GM19324 (cell line): ENCODE results near the gene GRM1.
"Not testable (repeated sequence)": the region's sequence is repeated elsewhere in the genome, so short reads cannot be mapped to it uniquely, and the experiment has no call there.

ENCODE experiments used
- ATAC-seq: cut with Tn5 transposase; IDR thresholded peaks from one replicate; pipeline ENCODE4 v1.9.1; 2021; ENCODE audit warnings: mild to moderate bottlenecking, moderate library complexity; ENCODE audit not compliant: unreplicated experiment, low FRiP score

The GRM1 gene

DNA sequence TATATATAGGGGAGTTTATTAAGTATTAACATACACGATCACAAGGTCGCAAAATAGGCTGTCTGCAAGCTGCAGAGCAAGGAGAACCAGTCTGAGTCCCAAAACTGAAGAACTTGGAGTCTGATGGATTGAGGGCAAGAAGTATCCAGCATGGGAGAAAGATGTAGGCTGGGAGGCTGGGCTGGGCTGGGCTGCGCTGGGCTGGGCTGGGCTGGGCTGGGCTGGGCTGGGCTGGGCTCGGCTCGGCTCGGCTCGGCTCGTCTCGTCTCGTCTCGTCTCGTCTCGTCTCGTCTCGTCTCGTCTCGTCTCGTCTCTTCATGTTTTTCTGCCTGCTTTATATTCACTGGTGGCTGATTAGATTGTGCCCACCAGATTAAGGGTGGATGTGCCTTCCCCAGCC, 238.6 kb downstream of the GRM1 start:
- no peak for ATAC-seq

DNA sequence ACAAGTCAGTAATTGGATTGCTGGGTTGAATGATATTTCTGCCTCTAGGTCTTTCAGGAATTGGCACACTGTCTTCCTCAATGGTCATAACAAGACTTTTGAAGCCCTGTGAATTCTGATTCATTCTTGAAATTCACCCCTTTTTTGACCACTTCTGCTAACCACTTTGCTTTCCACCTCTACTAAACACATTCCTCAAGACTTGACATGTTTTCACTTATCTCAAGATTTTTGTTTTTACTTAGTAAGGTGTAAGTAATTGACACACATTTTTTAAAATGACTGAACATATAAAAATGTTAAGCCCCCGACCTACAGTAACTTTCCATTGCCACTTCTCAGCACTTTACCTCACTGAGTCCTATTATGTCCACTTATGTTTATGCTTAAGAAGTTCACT, 239.1 kb downstream of the GRM1 start:
- no peak for ATAC-seq

DNA sequence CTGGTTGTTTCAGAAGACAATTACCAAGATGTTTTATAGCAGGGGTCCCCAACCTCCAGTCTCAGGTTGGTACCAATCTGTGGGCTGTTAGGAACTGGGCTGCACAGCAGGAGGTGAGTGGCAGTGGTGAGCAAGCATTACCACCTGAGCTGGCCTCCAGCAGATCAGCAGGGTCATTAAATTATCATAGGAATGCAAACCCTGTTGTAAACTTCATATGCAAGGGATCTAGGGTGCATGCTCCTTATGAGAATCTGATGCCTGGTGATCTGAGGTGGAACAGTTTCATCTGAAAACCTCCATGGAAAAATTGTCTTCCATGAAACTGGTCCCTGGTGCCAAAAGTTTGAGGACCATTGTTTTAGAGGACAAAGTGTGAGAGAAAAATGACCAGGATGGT, 240.6 kb downstream of the GRM1 start:
- ATAC-seq: no peak

DNA sequence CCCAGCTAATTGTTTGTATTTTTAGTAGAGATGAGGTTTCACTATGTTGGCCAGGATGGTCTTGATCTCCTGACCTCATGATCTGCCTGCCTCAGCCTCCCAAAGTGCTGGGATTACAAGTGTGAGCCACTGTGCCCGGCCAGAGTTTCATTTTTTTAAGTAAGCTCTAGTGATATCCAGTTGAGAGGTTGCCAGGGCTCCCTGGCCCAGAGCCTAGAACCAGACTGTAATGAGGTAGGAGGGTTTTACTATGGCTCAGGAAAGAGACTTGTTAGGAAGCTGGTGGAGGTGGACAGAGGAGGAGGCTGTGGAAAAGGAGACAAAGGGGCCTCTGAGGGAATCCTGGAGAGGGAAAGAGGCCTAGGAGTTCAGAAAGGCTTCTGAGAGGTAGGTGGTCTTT, 242.3 kb downstream of the GRM1 start:
- ATAC-seq: not testable (repeated sequence)

DNA sequence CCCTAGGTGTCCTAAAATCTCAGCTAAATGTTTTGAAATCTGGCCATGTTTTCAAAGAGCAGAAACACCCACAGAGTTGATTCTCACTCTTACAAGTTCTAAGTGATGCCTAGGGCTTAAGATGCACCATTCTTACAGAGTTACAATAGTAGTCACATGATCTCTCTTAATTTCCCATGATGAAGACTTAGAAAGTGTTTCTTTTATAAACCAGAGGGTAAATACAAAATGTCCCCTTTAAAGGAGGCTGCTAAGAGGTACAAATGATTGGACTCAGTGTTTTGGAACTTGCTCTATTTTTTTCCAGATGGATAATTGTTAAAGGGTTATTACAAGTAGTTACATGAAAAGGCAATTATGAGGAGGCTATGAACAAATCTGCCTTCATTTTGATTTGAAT, 244.6 kb downstream of the GRM1 start:
- no peak for ATAC-seq

DNA sequence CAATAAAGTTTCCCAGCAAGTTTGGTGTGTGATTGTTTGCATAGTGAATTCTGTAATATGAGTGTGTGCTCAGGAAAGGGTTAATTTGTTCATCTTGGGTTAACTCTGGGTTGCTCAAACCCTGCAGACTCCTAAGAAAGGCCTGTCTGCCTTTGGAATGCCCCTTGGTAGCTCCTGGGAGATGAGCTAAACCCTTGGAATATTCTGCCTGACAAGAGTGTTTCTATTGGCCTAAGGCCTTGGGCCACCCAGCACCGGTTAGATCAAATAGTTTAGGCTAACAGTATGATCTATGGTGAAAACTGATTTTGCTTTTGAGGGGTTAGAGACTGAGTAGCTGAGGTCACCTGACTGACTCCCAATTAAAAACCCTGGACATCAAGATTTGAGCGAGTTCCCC, 248.3 kb downstream of the GRM1 start:
- ATAC-seq: no peak

DNA sequence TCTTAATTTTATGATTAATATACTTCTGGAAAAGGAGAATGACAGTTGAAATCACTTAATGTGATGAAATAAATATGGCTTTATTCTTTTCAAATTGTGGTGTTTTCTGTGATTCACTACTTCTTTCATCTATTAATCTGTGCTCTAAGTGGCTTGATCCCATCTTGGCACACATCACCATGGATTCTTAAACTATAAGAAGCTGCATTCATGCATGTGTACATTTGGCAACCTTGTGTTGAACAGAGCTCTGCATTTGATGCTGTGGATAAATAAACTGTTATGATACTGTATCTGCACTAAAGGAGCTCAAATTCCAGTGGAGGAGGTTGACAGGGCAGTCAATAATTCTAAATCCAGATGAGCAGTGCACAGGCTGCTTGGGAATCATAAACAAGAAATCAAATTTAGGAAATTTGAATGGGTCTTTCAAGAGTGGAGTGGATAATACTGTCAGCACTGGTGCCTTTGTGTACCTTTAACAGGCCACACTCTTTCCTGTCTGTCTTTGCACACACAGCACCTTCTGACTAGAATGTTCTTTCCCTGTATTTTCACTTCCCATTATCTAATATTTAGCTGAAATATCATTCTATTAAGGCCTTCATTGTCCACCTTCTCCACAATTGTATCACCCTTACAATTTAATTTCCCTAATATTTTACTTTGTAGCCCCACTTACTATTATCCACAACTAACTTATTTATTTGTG, 252.9 kb downstream of the GRM1 start:
- ATAC-seq: no peak

DNA sequence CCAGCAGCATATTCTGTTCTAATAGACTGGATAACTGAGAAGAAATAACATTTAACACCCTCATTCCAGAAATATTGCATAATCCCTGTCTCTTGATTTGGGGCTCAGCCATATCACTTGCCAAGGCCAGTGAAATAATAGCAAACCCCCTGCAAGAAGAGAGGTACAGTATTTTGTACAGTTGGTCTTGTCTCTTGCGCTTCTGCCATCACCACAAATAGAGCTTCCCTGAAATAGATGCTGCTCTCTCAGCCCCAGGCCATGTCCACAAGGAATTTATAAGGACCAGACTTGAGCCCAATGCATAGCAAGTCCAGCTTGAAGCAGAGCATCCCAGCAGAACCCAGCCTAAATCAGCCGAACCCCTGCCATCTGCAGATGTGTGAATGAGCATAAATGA, 254.0 kb downstream of the GRM1 start:
- ATAC-seq: no peak

DNA sequence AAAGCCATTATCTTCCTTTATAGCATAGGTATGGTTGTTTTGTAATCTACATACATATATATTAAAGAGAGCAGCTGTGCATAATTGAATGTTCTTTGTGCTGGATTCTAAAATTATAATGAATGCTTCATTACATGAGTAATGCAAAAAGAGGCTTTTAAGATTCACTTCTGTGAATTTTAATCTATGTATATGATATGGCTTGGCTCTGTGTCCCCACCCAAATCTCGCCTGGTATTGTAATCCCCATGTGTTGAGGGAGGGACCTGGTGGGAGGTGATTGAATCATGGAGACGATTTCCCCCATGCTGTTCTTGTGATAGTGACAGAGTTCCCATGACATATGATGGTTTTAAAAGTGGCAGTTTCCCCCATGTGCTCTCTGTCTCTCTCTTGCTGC, 255.4 kb downstream of the GRM1 start:
- ATAC-seq: no peak

DNA sequence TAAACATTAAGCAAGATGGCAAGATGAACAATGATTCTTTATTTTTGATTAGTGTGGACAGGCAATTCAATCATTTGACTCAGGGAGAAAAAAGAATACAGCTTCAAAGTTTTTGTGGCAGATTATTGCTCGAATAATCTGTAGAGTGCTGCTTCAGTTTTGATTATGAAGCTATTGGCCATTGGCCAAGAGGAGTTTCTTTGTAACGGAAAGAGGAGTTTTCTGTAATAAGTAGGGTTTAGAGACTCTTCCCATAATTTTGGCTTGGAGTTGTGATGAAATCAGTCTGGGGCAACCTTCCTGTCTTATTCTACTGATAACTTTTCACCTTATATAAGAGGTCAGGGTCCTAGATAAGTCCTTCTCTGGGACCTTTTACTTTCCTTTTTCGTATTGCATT, 258.1 kb downstream of the GRM1 start:
- no peak for ATAC-seq

DNA sequence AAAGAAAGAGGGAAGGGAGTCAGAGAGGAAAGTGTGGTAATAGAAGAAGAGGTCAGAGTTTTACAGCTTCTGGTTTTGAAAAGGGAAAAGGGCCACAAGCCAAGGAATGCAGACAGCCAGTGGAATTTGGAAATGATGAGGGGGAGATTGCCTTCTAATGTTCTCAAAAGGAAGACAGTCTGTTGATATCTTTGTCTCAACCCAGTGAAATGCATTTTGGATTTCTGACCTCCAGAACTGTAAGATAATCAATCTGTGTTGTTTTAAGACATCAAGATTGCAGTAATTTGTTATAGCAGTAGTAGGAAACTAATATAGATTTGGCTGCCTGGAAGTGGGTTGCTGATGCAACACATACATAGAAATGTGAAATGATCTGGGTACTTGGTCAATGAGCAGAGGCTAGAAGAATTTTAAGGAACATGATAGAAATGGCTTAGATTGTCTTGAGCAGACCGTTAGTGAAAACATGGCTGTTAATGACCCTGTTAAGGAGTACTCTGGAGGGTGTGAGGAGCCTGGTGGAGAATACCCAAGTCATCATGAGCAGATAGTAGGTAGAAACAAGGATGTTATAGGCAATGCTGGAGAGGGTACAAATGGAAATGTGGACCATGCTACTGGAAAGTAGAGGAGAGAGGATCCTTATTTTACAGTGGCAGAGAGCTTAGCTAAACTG, 259.0 kb downstream of the GRM1 start:
- ATAC-seq: no peak

DNA sequence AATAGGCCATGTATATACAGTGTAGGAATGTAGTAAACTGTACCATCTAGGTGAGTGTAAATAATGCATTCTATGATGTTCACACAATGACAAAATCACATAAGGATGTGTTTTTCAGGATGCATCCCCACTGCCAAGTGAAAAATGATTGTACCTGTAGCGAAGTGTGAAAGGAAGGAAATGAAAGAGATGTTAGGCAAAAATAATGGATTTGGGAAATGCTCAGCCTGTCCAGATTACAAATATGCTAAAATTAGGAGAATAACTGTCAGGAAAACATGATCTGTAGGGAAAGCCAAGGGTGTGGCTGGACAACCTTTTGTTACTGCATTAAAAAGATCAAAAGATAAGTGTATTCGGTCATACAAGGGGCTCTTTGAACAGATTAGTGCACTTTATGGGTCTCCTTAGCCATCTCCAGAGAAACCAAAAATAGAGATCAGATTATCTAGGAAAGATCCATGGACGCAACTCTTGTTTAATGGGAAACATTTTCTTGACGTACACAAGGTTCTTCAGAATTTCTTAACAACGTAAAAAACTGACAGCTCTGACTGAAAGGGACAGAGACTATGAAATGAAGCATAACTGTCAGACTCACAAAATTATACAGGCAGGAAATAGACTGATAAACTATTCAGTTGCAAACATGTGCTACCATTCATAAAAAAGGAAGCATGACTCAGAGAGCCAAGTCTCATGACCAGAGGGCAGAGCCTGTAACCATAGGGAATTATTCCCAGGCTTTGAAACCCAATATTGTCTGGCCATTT, 261.1 kb downstream of the GRM1 start:
- ATAC-seq: no peak

DNA sequence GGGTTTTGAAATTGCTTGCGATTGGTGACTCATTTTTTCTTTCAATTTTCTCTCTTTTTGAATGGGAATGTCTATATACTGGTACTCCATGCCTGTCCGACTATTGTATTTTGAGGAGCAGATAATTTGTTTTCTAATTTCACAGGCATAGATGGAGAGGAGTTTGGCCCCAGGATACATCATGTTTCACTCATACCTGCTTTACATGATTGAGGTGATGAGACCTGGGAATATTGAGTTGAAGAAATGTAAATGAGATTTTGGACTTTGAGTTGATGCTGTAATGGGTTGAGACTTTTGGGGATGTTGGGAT, 261.7 kb downstream of the GRM1 start:
- no peak for ATAC-seq

DNA sequence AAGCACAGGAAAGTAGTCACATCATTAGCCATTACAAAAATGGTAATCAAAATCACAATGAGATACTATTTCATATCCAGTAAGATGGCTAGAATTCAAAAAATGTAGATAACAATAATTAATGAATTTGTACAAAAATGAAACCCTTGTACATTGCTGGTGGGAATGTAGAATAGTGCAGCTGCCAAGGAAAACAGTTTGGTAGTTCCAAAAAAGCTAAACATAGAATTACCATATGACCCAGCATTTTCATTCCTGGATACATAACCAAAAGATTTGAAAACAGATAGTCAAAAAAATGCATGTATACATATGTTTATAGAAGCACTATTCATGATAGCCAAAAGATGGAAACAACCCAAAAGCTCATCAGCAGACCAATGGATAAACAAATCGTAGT, 263.6 kb downstream of the GRM1 start:
- ATAC-seq: no peak

DNA sequence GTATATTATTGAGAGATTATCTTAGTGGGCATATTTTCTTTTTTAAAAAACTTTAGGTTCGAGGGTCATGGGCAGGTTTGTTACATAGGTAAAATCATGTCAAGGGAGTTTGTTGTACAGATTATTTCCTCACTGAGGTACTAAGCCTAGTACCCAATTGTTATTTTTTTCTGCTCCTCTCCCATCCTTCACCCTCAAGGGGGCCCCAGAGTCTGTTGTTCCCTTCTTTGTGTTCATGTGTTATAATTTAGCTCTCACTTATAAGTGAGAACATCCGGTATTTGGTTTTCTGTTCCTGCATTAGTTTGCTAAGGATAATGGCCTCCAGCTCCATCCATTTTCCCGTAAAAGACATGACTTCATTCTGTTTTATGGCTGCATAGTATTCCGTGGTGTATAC, 266.8 kb downstream of the GRM1 start:
- ATAC-seq: no peak

DNA sequence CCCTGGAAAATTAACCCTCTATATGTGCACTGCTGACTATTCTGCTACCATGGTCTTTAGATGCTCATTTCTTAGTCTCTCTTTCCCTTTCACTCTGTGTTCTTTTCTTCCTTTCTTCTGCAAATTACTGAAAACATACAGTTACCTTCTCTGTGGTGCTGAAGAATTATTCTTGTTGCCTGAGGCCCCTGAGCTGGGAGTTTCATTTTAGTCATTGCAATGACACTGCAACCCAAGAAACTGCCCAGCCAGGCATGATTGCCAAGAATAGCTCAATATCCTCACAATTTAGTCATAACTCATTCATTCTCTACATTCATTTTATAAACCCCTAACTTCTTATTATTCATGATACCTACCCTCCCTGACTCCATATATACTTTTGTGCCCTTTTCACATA, 269.0 kb downstream of the GRM1 start:
- no peak for ATAC-seq

DNA sequence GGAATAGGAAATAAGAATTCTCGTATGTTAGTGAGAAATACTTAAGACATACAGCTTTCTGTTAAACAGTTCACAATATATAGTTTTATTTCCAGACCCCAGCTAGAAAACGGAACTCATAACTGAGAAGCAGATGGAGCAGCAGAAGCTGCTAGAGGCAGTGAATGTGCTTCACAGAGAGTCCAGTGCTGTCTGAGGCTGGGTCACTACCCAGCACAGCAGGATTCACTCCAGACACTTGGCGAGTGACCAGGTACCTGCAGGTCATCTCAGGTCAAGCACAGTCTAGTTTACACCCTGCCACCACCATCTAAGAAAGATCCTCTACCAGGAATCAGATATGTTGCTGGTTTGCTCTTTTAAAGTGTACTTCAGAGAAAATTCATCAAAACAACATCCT, 271.7 kb downstream of the GRM1 start:
- ATAC-seq: no peak

DNA sequence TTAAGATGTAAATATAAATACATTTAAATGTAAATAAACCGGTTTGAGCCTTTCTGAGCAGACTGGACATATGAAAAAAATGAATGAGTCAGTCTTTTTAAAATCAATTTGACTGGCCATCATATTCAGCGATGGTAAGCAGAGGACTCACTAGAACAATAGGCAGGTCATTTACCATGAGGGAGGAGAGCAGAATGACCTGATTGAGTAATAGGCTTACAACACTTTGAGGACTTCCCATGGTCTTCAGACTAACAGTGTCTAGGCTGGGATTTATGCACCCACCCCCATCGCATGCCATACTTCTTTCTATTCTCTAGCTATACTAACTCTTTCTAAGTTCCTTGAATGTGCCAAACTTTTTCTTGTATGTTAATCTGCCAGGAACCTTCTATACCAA, 272.9 kb downstream of the GRM1 start:
- ATAC-seq: no peak

DNA sequence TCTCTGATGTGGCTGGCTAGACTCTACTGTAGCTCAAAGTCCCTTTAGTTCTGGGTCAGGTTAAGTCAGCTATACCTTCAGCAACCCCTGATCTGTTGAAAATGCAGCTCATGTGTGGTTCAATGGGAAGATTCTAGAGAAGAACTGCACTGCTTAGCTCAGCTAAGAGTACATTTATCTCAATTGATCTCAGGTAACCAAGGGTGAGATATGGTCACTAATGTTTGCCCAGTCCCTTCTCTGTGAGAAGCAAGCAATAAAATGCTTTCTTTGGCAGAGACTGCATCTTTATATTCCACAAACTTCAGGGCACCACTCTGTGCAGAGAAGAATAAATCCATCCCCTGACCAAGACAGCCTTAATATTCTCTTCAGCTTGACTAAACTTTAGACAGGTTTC, 274.1 kb downstream of the GRM1 start:
- no peak for ATAC-seq

DNA sequence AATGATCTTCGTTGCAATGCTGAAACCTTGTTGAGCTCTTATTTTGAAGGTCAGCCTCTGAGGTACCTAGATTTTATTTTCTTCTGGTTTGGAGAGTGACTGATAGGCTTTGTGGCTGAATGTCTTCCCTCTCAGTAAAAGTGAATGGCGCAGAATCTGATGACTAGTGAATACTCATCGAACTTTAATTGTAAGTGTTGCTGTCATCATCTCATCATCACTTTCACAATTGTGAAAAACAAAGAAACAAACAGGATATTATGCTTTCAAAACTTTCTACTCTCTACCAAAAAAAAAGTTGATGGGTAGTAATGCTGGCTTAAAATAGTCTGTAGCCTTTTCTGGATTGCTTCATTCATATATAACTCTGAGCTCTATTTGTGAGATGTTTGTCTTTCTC, 275.3 kb downstream of the GRM1 start:
- ATAC-seq: no peak

DNA sequence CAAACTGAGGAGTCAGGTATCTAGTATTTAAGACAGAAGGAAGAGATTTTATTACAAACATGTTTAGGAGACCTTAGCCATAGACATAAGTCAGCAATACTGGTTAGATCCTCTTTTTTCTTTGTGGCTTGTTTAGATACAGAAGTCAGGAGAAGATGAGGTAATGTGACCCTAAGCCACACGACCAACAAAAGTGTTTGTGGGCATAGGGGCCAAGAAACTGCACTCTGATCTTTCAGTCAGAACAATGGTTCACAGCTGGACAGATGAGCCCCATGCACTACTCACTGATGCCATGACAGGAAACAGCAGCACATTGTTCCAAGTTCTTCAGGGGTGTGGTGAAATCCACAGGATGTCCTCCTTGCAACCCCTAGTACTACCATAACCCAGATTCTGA, 276.2 kb downstream of the GRM1 start:
- no peak for ATAC-seq

DNA sequence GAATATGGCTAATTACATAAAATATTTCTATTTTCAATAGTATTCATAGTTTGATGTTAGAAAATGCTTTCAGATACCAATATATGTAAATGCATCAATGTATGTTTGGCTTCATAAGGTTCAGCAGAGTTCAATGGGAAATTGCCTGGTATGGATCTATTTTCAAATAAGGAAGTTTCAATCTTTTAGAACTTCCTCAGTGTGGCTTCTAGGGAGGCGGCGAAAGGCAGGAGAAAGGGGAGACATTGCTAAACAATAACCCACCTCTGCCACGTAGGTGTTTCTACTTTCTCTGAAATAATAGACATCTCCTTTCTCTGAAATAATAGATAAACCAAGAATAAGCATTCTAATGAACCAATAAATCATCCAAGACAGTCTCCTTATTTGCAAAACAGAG, 277.1 kb downstream of the GRM1 start:
- ATAC-seq: no peak
